NCI-H1694 treated with DMSO at 0.1 percent for 48 hours (cell line): ENCODE measurements around the gene CARHSP1.
"Not testable (repeated sequence)": the region's sequence is repeated elsewhere in the genome, so short reads cannot be mapped to it uniquely, and the experiment has no call there.

ENCODE experiments used
- DNase-seq: peaks from one replicate; lab custom pipeline; 2025; lab: John Stamatoyannopoulos, UW

The CARHSP1 gene

GRCh38 chr16:8893426-8893825 lies 24.6 kb upstream of the CARHSP1 start:
- DNase-seq = no peak

- no peak for DNase-seq
Observed at GRCh38 chr16:8892101-8892575, 23.3 kb upstream of the CARHSP1 start.

GRCh38 chr16:8890549-8890921 lies 21.7 kb upstream of the CARHSP1 start:
- DNase-seq = no peak

GRCh38 chr16:8889893-8890548 lies 21.2 kb upstream of the CARHSP1 start:
- no peak for DNase-seq

GRCh38 chr16:8888951-8889892 lies 20.4 kb upstream of the CARHSP1 start:
- DNase-seq = no peak

- no peak for DNase-seq
Observed at GRCh38 chr16:8887952-8888560, 19.2 kb upstream of the CARHSP1 start.

GRCh38 chr16:8887431-8887765 lies 18.6 kb upstream of the CARHSP1 start:
- DNase-seq = no peak

- no peak for DNase-seq
Observed at GRCh38 chr16:8886593-8887430, 18.0 kb upstream of the CARHSP1 start.

GRCh38 chr16:8885674-8886592 lies 17.1 kb upstream of the CARHSP1 start:
- DNase-seq = no peak

GRCh38 chr16:8882725-8883377 lies 14.0 kb upstream of the CARHSP1 start:
- DNase-seq = no peak

- no peak for DNase-seq
Observed at GRCh38 chr16:8882041-8882617, 13.3 kb upstream of the CARHSP1 start, which contains the start of gene LITAFD. LITAFD (plus strand) TSS chr16:8882351; CDS start chr16:8884356, 2,005 bp downstream.

GRCh38 chr16:8880839-8881510 lies 12.2 kb upstream of the CARHSP1 start:
- no peak for DNase-seq

- DNase-seq = no peak
Observed at GRCh38 chr16:8878523-8878911, 9.7 kb upstream of the CARHSP1 start.

GRCh38 chr16:8877894-8878522 lies 9.2 kb upstream of the CARHSP1 start:
- DNase-seq = no peak

GRCh38 chr16:8875317-8875716 lies 6.5 kb upstream of the CARHSP1 start:
- not testable (repeated sequence) for DNase-seq

GRCh38 chr16:8874388-8874787 lies 5.6 kb upstream of the CARHSP1 start:
- no peak for DNase-seq

- DNase-seq = not testable (repeated sequence)
Observed at GRCh38 chr16:8873866-8874195, 5.0 kb upstream of the CARHSP1 start.

GRCh38 chr16:8872967-8873865 lies 4.4 kb upstream of the CARHSP1 start:
- DNase-seq = no peak
